Activated CD4-positive, alpha-beta T cell treated with anti-CD3 and anti-CD28 coated beads, Interleukin-2, amount 50 U/mL, for 16 hours (primary cell): ENCODE data around the gene ISG20.

ENCODE experiments used
- DNase-seq: peaks from one replicate; pipeline ENCODE4 v3.0.0-alpha.2; 2020

The ISG20 gene

DNA sequence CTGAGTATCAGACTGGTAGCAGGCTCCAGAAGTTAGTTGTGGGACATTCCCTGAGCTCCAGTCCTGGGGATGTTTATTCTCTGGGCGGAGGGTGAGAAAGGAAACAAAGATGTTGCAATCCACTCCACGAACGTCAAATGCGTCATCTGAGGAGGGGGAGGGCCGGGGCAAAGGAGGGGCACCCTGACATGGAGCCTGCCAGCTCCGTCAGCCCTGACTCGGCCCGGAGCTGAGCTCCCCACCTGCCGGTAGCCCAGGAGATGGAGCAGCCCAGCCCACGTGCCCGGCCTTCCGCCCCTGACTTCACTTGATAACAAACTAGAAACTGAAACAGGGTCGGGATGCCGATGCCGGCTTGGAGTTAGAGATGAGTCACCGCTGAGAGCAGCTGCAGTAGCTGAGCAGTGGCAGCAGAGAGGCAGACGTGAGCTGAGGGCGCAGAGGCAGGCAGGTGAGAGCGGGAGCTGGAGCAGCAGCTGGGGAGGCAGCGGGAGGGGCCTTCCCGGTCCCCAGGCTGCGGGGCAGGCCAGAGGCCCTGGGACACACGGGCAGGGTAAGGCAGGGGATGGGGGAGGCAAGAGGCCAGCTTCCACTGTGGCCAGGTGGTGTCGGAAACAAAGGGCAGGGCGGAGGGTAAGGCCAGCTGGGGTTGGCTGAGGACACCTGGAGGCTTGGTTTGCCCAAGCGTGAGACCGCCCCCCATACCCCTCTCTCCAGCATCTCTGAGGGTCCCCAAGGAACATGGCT lies at the start of gene ISG20:
ISG20 (plus strand) TSS at position 391 of the 747 bp plus-strand sequence; CDS start at position 742, 351 bp downstream.
- peak; percentile 98 for DNase-seq

GRCh38 chr15:88590759-88591158 lies 48.1 kb upstream of the ISG20 start:
- DNase-seq, result no peak

- DNase-seq, result no peak
Observed at GRCh38 chr15:88591384-88591783, 47.4 kb upstream of the ISG20 start.

GRCh38 chr15:88603885-88604284 lies 34.9 kb upstream of the ISG20 start:
- DNase-seq, result no peak

- no peak for DNase-seq
Observed at GRCh38 chr15:88604381-88605188, 34.2 kb upstream of the ISG20 start.

GRCh38 chr15:88605189-88606069 lies 33.4 kb upstream of the ISG20 start:
- no peak for DNase-seq

DNA sequence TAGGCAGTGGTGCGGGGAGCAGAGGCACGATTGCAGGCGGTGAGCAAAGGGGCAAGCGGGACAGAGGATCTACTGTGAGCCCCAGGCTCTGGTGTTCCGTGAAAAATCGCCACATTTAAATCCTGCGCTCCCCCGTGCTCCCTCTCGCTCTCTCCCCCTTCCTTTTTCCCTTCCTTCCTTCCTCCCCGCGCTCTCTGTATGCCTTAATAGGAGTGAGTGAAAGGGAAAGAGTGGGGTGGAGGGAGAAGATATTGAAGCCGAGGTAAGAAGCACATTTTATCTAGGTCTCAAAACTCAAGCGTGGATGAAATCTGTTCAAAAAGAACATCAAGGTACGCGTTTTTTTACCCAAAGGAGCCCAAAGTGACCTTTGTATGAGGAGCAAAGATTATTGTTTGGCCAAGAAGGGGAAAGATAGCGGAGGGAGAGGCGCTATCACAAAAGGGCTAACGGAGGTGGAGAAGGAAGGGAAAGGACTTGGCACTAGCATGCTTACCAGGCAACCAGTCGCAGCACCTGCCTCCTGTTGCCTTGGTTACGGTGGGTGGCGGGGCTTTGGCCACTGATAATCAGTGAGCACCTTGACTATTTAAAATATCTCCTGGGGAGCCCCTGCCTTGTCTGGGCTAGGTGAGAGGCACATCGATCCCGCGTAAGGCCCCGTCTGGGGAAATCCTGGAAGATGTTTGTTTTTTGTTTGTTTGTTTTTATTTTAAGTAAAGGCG lies 32.6 kb upstream of the ISG20 start:
- no peak for DNase-seq

- no peak for DNase-seq
Observed at GRCh38 chr15:88607951-88608350, 30.9 kb upstream of the ISG20 start.

DNA sequence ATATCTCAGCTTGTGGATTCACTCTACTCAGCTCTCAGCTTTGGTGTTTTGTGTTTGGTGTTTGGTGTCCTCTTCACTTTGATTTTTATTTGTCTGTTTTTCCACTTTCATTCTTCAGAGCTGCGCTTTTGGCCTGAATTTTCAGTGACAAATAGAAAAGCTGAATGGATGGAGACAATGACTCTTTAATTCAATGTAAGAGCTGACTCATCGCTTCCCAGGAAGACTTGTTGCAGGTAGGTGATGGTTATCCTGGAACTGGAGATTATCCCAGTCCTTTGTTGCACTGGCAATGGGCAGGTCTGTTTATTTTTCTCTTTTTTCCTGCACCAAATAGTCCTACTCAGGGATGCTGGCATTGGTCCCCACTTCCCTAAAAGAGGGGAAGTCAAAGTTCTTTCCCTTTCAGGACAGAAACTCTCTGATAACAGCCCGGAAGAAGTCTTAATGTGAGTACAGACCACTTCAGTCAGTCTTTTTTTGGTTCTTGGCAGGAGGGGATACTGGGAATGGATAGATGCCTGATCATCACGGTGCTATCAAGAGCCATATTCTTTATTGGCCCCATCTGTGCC lies 30.1 kb upstream of the ISG20 start:
- no peak for DNase-seq

DNA sequence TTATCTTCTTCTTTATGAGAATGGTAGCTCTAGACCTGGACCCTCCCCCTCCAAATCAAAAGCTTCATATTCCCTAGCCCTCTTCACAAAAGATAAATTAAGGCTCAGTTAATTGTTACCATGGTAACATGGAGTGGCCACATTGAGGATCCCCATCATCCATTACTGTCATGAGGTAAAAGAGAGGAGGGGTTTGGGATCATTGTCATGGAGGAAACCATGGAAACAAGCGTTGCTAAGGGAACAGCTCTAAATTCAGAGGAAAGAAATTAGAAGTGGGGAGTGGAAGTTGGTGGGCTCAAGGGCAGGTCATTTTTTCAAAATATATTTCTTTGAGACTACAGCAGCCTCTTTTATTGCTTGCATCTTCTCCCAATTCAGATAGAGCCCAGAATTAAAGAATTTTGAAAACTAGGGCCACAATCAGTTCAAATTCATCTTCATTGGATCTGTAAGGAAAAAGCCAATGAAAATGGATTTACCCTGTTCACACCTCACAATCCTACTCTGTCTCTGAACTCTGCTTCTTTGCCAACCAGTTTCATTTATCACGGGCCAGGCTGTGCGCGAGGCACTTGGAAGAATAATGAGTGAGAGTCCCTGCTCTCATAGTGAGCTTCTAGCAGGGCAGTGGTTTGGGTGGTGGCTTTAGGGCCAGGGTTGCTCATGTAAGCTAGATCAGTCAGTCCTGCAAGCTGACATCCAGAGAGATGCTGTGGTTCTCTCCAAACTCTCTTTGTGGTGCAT lies 29.3 kb upstream of the ISG20 start:
- no peak for DNase-seq

DNA sequence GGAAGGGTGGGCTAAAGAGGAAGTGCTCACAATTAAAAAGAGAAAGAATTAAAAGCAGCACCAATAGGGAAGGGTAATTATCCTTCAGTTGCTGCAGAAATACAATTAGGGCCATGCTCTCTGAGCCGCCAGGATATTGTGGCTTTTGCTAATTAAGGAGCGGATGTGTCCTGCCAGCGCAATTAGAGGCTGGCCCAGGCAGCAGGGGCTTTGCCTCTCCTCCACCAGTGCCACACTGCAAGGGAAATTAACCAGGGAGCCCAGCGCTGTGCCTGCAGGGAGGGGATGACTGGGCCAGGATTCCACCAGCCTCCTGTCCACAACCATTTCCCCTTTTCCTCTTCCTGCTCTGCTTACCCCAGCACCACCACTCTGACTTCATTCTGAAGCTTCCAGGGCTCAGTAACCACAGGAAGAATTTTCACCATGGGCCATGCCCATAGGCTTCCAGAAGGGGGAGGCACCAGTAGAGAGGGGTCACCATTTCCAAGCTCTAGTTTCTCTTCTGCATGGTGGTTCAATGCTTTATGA lies 28.1 kb upstream of the ISG20 start:
- no peak for DNase-seq

GRCh38 chr15:88612186-88612796 lies 26.5 kb upstream of the ISG20 start:
- DNase-seq, result no peak

- no peak for DNase-seq
Observed at GRCh38 chr15:88613074-88613944, 25.5 kb upstream of the ISG20 start.

- DNase-seq, result no peak
Observed at GRCh38 chr15:88615303-88616107, 23.3 kb upstream of the ISG20 start.

DNA sequence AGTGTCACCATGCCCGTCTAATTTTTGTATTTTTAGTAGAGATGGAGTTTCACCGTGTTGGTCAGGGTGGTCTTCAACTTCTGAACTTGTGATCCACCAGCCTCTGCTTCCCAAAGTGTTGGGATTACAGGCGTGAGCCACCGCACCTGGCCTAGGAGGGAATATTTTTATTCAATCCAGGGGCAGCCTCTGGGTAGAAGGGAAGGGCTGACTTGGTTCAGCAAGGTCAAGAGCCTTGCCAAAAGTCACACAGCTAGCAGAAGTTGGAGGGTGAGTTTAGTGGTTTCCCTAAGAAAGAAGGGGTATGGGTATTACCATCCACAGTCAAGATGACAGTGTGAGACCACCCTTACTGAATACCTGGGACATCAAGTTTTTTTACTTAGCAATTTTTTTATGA lies 22.6 kb upstream of the ISG20 start:
- no peak for DNase-seq

DNA sequence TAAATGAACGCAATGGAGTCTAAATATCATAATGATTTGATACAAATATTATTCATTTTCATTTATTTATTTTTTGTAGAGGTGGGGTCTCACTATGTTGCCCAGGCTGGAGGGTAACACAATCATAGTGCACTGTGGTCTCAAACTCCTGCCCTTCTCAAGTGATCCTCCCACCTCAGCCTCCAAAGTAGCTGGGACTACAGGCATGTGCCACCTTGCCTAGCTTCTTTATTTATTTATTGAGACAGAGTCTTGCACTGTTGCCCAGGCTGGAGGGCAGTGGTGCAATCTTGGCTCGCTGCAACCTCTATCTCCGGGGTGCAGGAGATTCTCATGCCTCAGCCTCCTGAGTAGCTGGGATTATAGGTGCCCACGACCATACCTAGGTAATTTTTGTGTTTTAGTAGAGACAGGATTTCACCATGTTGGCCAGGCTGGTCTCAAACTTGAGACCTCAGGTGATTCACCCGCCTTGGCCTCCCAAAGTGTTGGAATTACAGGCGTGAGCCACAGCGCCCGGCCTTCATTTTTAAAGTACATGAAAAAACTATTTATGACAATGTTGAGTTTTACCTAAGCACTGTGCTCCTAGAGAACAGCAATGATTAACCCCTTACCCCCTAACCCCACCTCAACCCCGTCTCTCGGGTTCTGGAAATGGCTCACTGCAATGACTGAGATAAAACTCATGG lies 21.6 kb upstream of the ISG20 start:
- DNase-seq, result no peak

- DNase-seq, result no peak
Observed at GRCh38 chr15:88617790-88618189, 21.0 kb upstream of the ISG20 start.

DNA sequence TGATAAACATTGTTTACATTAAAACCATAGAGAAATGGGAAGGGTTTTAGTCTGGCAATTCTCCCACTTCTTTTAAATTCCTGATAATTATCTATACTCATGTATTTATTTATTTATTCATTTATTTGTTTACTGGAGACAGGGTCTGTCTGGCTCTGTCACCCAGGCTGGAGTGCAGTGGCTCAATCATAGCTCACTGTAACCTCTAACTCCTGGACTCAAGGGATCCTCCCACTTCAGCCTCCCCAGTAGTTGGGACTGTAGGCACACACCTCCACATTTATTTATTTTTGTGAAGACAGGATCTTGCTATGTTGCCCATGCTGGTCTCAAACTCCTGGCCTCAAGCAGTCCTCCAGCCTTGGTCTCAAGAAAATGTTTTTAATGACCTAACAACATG lies 20.1 kb upstream of the ISG20 start:
- DNase-seq, result no peak
